ENCODE results near the gene HMOX2.

The HMOX2 gene

GRCh38 chr16:4505356-4506147, 29.4 kb downstream of the HMOX2 start:
- no peak overlapping the region for H3K4me3 ChIP-seq (ENCODE audit: low read depth, low read length)
- DNase-seq (ENCODE audit: low read depth), result peak; percentile 78
- TF ChIP-seq POLR2A (IDR thresholded peaks at IDR 0.05; ENCODE audit: extremely low read depth, insufficient read length), result no peak
- TF ChIP-seq MYC (IDR thresholded peaks at IDR 0.05; ENCODE audit: low read depth, low read length), result no peak
- no peak for TF ChIP-seq CTCF (IDR thresholded peaks at IDR 0.05; ENCODE audit: low read depth, low read length)
- TF ChIP-seq MAX (IDR thresholded peaks at IDR 0.05; ENCODE audit: low read depth, low read length), result no peak

GRCh38 chr16:4506450-4506849, 30.3 kb downstream of the HMOX2 start:
- peak; percentile 81 for DNase-seq (ENCODE audit: low read depth)
- TF ChIP-seq MYC (IDR thresholded peaks at IDR 0.05; ENCODE audit: low read depth, low read length), result peak; percentile 81
- peak; percentile 80 for TF ChIP-seq MAX (IDR thresholded peaks at IDR 0.05; ENCODE audit: low read depth, low read length)
- no peak for TF ChIP-seq POLR2A (IDR thresholded peaks at IDR 0.05; ENCODE audit: extremely low read depth, insufficient read length)
- peak; percentile 80 for TF ChIP-seq CTCF (IDR thresholded peaks at IDR 0.05; ENCODE audit: low read depth, low read length)
- no peak overlapping the region for H3K4me3 ChIP-seq (ENCODE audit: low read depth, low read length)

- H3K4me3 ChIP-seq (ENCODE audit: low read depth, low read length), result no peak overlapping the region
- no peak for DNase-seq (ENCODE audit: low read depth)
- TF ChIP-seq MAX (IDR thresholded peaks at IDR 0.05; ENCODE audit: low read depth, low read length) (no peak), MYC (IDR thresholded peaks at IDR 0.05; ENCODE audit: low read depth, low read length) (no peak), POLR2A (IDR thresholded peaks at IDR 0.05; ENCODE audit: extremely low read depth, insufficient read length) (no peak), CTCF (IDR thresholded peaks at IDR 0.05; ENCODE audit: low read depth, low read length) (no peak)
Observed at GRCh38 chr16:4507588-4508345, 31.6 kb downstream of the HMOX2 start.

GRCh38 chr16:4508806-4509205, 32.6 kb downstream of the HMOX2 start:
- no peak for DNase-seq (ENCODE audit: low read depth)
- no peak for TF ChIP-seq POLR2A (IDR thresholded peaks at IDR 0.05; ENCODE audit: extremely low read depth, insufficient read length)
- TF ChIP-seq MYC (IDR thresholded peaks at IDR 0.05; ENCODE audit: low read depth, low read length), result no peak
- no peak for TF ChIP-seq MAX (IDR thresholded peaks at IDR 0.05; ENCODE audit: low read depth, low read length)
- TF ChIP-seq CTCF (IDR thresholded peaks at IDR 0.05; ENCODE audit: low read depth, low read length), result no peak
- no peak overlapping the region for H3K4me3 ChIP-seq (ENCODE audit: low read depth, low read length)

- TF ChIP-seq POLR2A (IDR thresholded peaks at IDR 0.05; ENCODE audit: extremely low read depth, insufficient read length) (no peak), MYC (IDR thresholded peaks at IDR 0.05; ENCODE audit: low read depth, low read length) (no peak), MAX (IDR thresholded peaks at IDR 0.05; ENCODE audit: low read depth, low read length) (no peak), CTCF (IDR thresholded peaks at IDR 0.05; ENCODE audit: low read depth, low read length) (no peak)
- DNase-seq (ENCODE audit: low read depth), result no peak
- no peak overlapping the region for H3K4me3 ChIP-seq (ENCODE audit: low read depth, low read length)
Observed at GRCh38 chr16:4509420-4509819, 33.2 kb downstream of the HMOX2 start.

All from NB4 (cell line).